Mucosa of descending colon (tissue), 3 donors: ENCODE data around the gene ABHD8. TPM values are rescaled to one million over a fixed set of nuclear protein-coding genes. Genes with fewer than 3 reads are reported as not detected.
A peak's percentile ranks its signal among the peaks of the same experiment; 100 is the strongest.

Source experiments
- ATAC-seq: fragments of 200-7000 bp; cut with Tn5 transposase; one replicate; pipeline ENCODE4 v1.9.1; 2020; ENCODE audit warnings: mild to moderate bottlenecking, moderate library complexity
- DNase-seq, 3 donors: peaks; one replicate each; pipeline ENCODE4 v3.0.0-alpha.2; 2020
- H3K36me3 ChIP-seq: fragments of 200-600 bp; one replicate; pipeline ENCODE4 v1.8.0; 2021; ENCODE audit warnings: low read depth, mild to moderate bottlenecking
- H3K4me1 ChIP-seq: fragments of 200-600 bp; one replicate; pipeline ENCODE4 v1.8.0; 2021; ENCODE audit warnings: low read depth, mild to moderate bottlenecking
- H3K4me3 ChIP-seq: fragments of 200-600 bp; one replicate; pipeline ENCODE4 v1.8.0; 2021; ENCODE audit warnings: mild to moderate bottlenecking
- H3K9me3 ChIP-seq: fragments of 200-600 bp; one replicate; pipeline ENCODE4 v1.8.0; 2021; ENCODE audit warnings: mild to moderate bottlenecking
- CTCF ChIP-seq: fragments of 200-600 bp; IDR thresholded peaks from one replicate; pipeline ENCODE4 v1.8.0; 2022; ENCODE audit warnings: antibody characterized with exemption, mild to moderate bottlenecking
- intact Hi-C, 2 donors: fragments of 100-400 bp; cut with DNase I in 1 of 2; cut with micrococcal nuclease in 1 of 2; formaldehyde crosslinking; loops; one replicate each; pipeline versions ENCODE4 v1.11.0 to v1.11.1; 2022; cut with DNase I, micrococcal nuclease
- total RNA-seq, 3 donors: library from RNA; stranded (reverse); fragmentation: NEBNext Ultra II Directional in 2 of 3; extraction: Animal tissue kit (Norgen Biotek cat#: 25700) in 2 of 3; gene quantifications; one replicate each; pipeline versions ENCODE4 v1.2.1 to v1.2.4, GENCODE V29; 2021 to 2023
- donor health status: DM: no; HTN: no; CAD: no; lungs with moderate emphysema.
- donor health status: DM: no; HTN: no; CAD: no.
- donor health status: DM: no; HTN: yes; CAD: no.

The ABHD8 gene
- total RNA-seq, 3 donors from 2014 or later: 3.0 to 18.0 (median 4.5) TPM

GRCh38 chr19:17347361-17347760 is 44.1 kb upstream of the ABHD8 start:
- Histone ChIP-seq H3K36me3 (no peaks in the 10 kb centered on the region), H3K4me3 (no peak overlapping the region), H3K4me1 (no peaks in the 10 kb centered on the region), H3K9me3 (no peaks in the 10 kb centered on the region)
- DNase-seq (no peak), ATAC-seq (no peak)
- intact Hi-C loops: loop anchor here (5.0 kb wide), 1 partner anchor 40 kb away; no protein-coding TSS in a partner anchor
- TF ChIP-seq CTCF: no peak

GRCh38 chr19:17346109-17346671 is 43.0 kb upstream of the ABHD8 start:
- DNase-seq (peak; percentile 76 to 88 (median 84)), ATAC-seq (peak; percentile 96)
- intact Hi-C loops: loop anchor here (5.0 kb wide), 1 partner anchor 41 kb away; no protein-coding TSS in a partner anchor
- peak; percentile 88 for TF ChIP-seq CTCF
- H3K9me3 ChIP-seq: no peaks in the 10 kb centered on the region
- no peaks in the 10 kb centered on the region for H3K4me1 ChIP-seq
- H3K4me3 ChIP-seq: no peak overlapping the region
- no peaks in the 10 kb centered on the region for H3K36me3 ChIP-seq

GRCh38 chr19:17341845-17342244 is 38.6 kb upstream of the ABHD8 start:
- Histone ChIP-seq H3K36me3 (no peaks in the 10 kb centered on the region), H3K4me3 (no peak overlapping the region), H3K9me3 (no peaks in the 10 kb centered on the region), H3K4me1 (peaks cover 7% of the 10 kb centered on the region)
- intact Hi-C loops: no loop called here
- TF ChIP-seq CTCF: no peak
- DNase-seq (no peak), ATAC-seq (no peak)

- Histone ChIP-seq H3K36me3 (no peaks in the 10 kb centered on the region), H3K9me3 (no peaks in the 10 kb centered on the region), H3K4me3 (no peak overlapping the region), H3K4me1 (peaks cover 9% of the 10 kb centered on the region)
- intact Hi-C loops: no loop called here
- no peak for TF ChIP-seq CTCF
- DNase-seq: peak in 1 of 3 donors; percentile 52
- ATAC-seq: no peak
Measured at GRCh38 chr19:17341386-17341785, 38.2 kb upstream of the ABHD8 start.

GRCh38 chr19:17340871-17341357 is 37.7 kb upstream of the ABHD8 start:
- peak in 2 of 3 donors; percentile 52 to 59 for DNase-seq
- Histone ChIP-seq H3K9me3 (no peaks in the 10 kb centered on the region), H3K4me3 (no peak overlapping the region), H3K36me3 (no peaks in the 10 kb centered on the region), H3K4me1 (peaks cover 12% of the 10 kb centered on the region)
- no peak for ATAC-seq
- intact Hi-C loops: no loop called here
- no peak for TF ChIP-seq CTCF
